ENCODE data around the gene DLG2.
A peak's percentile ranks its signal among the peaks of the same experiment; 100 is the strongest.

The DLG2 gene

DNA sequence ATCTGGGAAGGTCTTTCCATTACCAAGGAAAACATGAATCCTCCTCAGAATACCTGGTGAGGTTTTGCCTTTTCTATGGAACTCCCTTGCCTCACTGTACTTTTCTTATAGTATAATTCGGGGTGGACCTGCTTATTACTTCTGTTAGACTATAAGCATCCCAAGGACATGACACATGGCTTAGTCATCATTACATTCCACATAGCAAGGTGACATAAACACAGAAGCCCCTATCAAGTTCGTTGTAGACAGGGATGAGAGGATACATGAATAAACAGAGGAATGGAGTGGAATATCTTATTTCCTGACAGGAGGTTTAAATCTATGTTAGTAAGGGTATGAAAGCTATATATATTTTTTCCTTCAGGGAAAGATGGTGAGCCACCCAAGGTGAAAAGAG, 1808.8 kb downstream of the DLG2 start:
- no peak overlapping the region for H3K9ac ChIP-seq (ENCODE audit: low read length)

GRCh38 chr11:83816572-83817187, 1810.5 kb downstream of the DLG2 start:
- no peak overlapping the region for H3K4me2 ChIP-seq (ENCODE audit: low read length)
- H3K79me2 ChIP-seq (ENCODE audit: insufficient read depth, low read length), result no peaks in the 10 kb centered on the region
- H3F3A ChIP-seq (ENCODE audit: insufficient read depth, low read length), result no peaks in the 10 kb centered on the region
- no peaks in the 10 kb centered on the region for H3K36me3 ChIP-seq (ENCODE audit: insufficient read depth, low read length)
- no peaks in the 10 kb centered on the region for H3K27me3 ChIP-seq (ENCODE audit: insufficient read depth, low read length)
- no peak overlapping the region for H3K9ac ChIP-seq (ENCODE audit: low read length)
- no peak overlapping the region for H2AFZ ChIP-seq (ENCODE audit: low read length)
- no peak overlapping the region for H3K4me3 ChIP-seq (ENCODE audit: low read depth, low read length, poor library complexity, severe bottlenecking)
- TF ChIP-seq EZH2 (IDR thresholded peaks at IDR 0.05; ENCODE audit: borderline replicate concordance, low read length), result no peak
- TF ChIP-seq, protein P1, sequence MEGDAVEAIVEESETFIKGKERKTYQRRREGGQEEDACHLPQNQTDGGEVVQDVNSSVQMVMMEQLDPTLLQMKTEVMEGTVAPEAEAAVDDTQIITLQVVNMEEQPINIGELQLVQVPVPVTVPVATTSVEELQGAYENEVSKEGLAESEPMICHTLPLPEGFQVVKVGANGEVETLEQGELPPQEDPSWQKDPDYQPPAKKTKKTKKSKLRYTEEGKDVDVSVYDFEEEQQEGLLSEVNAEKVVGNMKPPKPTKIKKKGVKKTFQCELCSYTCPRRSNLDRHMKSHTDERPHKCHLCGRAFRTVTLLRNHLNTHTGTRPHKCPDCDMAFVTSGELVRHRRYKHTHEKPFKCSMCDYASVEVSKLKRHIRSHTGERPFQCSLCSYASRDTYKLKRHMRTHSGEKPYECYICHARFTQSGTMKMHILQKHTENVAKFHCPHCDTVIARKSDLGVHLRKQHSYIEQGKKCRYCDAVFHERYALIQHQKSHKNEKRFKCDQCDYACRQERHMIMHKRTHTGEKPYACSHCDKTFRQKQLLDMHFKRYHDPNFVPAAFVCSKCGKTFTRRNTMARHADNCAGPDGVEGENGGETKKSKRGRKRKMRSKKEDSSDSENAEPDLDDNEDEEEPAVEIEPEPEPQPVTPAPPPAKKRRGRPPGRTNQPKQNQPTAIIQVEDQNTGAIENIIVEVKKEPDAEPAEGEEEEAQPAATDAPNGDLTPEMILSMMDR (IDR thresholded peaks at IDR 0.05; ENCODE audit: low read length), result peak; percentile 78
- no peaks in the 10 kb centered on the region for H3K9me3 ChIP-seq (ENCODE audit: low read length)
- H4K20me1 ChIP-seq (ENCODE audit: insufficient read depth, low read length), result no peaks in the 10 kb centered on the region
- no peaks in the 10 kb centered on the region for H3K4me1 ChIP-seq (ENCODE audit: insufficient read depth, low read length, severe bottlenecking)
- H3K27ac ChIP-seq (ENCODE audit: low read depth, low read length, poor library complexity, severe bottlenecking), result no peak overlapping the region
- H3K9me2 ChIP-seq (ENCODE audit: low read depth, low read length), result no peaks in the 10 kb centered on the region

More for the DNA sequence above, 1808.8 kb downstream of the DLG2 start:
- no peak overlapping the region for H3K4me3 ChIP-seq (ENCODE audit: low read depth, low read length, poor library complexity, severe bottlenecking)
- H2AFZ ChIP-seq (ENCODE audit: low read length), result no peak overlapping the region
- H3K4me2 ChIP-seq (ENCODE audit: low read length), result no peak overlapping the region
- H3K79me2 ChIP-seq (ENCODE audit: insufficient read depth, low read length), result no peaks in the 10 kb centered on the region
- H3K27ac ChIP-seq (ENCODE audit: low read depth, low read length, poor library complexity, severe bottlenecking), result no peak overlapping the region
- no peaks in the 10 kb centered on the region for H3K9me3 ChIP-seq (ENCODE audit: low read length)
- no peaks in the 10 kb centered on the region for H3F3A ChIP-seq (ENCODE audit: insufficient read depth, low read length)
- H3K9me2 ChIP-seq (ENCODE audit: low read depth, low read length), result no peaks in the 10 kb centered on the region
- no peaks in the 10 kb centered on the region for H3K4me1 ChIP-seq (ENCODE audit: insufficient read depth, low read length, severe bottlenecking)
- H4K20me1 ChIP-seq (ENCODE audit: insufficient read depth, low read length), result no peaks in the 10 kb centered on the region
- TF ChIP-seq, protein P1 (IDR thresholded peaks at IDR 0.05; ENCODE audit: low read length), result no peak
- no peak for TF ChIP-seq EZH2 (IDR thresholded peaks at IDR 0.05; ENCODE audit: borderline replicate concordance, low read length)
- no peaks in the 10 kb centered on the region for H3K36me3 ChIP-seq (ENCODE audit: insufficient read depth, low read length)
- no peaks in the 10 kb centered on the region for H3K27me3 ChIP-seq (ENCODE audit: insufficient read depth, low read length)

GRCh38 chr11:83815736-83816135, 1811.4 kb downstream of the DLG2 start:
- no peaks in the 10 kb centered on the region for H3K4me1 ChIP-seq (ENCODE audit: insufficient read depth, low read length, severe bottlenecking)
- no peak overlapping the region for H3K4me2 ChIP-seq (ENCODE audit: low read length)
- H3K27ac ChIP-seq (ENCODE audit: low read depth, low read length, poor library complexity, severe bottlenecking), result no peak overlapping the region
- no peaks in the 10 kb centered on the region for H3F3A ChIP-seq (ENCODE audit: insufficient read depth, low read length)
- no peaks in the 10 kb centered on the region for H4K20me1 ChIP-seq (ENCODE audit: insufficient read depth, low read length)
- no peak overlapping the region for H3K4me3 ChIP-seq (ENCODE audit: low read depth, low read length, poor library complexity, severe bottlenecking)
- H3K79me2 ChIP-seq (ENCODE audit: insufficient read depth, low read length), result no peaks in the 10 kb centered on the region
- TF ChIP-seq EZH2 (IDR thresholded peaks at IDR 0.05; ENCODE audit: borderline replicate concordance, low read length), result no peak
- TF ChIP-seq, protein P1 (IDR thresholded peaks at IDR 0.05; ENCODE audit: low read length), result no peak
- H3K36me3 ChIP-seq (ENCODE audit: insufficient read depth, low read length), result no peaks in the 10 kb centered on the region
- H3K9ac ChIP-seq (ENCODE audit: low read length), result no peak overlapping the region
- no peaks in the 10 kb centered on the region for H3K27me3 ChIP-seq (ENCODE audit: insufficient read depth, low read length)
- H3K9me2 ChIP-seq (ENCODE audit: low read depth, low read length), result no peaks in the 10 kb centered on the region
- no peak overlapping the region for H2AFZ ChIP-seq (ENCODE audit: low read length)
- no peaks in the 10 kb centered on the region for H3K9me3 ChIP-seq (ENCODE audit: low read length)

All from OCI-LY1 (cell line).